Kidney tubule cell (primary cell): ENCODE measurements around the gene HAUS8.
"Not testable (repeated sequence)": the region's sequence is repeated elsewhere in the genome, so short reads cannot be mapped to it uniquely, and the experiment has no call there.

Experiments
- DNase-seq: peaks from one replicate; pipeline ENCODE4 v3.0.0-alpha.2; 2018; ENCODE audit warnings: low spot score

Gene HAUS8

DNA sequence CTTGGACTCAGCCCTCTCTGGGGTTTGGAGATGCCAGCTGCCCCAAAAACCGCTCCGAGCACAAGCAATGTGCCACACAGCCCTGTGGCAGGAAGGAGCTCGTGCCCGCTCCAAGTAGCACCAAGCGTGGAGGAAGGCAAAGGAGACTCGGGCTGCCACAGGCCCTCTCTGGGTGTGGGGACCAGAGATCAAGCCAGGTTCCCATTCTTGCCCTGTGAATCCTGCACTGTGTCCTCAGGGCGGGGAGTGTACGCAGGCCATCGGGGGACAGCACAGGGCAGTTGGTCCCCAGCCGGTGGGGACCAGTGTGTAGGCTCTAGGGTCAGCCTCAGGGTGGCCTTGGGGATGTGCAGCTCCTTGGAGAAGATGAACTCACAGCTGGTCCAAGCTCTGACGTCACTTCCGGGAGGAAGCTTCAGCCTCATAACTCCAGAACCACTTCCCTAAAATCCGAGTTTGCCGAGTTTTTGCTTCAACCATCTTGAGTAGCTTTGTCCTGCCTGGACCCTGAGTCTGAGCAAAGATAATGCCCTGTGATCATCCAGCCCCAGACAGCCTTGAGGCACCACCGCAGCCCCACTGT lies 39.3 kb downstream of the HAUS8 start:
- DNase-seq = no peak

DNA sequence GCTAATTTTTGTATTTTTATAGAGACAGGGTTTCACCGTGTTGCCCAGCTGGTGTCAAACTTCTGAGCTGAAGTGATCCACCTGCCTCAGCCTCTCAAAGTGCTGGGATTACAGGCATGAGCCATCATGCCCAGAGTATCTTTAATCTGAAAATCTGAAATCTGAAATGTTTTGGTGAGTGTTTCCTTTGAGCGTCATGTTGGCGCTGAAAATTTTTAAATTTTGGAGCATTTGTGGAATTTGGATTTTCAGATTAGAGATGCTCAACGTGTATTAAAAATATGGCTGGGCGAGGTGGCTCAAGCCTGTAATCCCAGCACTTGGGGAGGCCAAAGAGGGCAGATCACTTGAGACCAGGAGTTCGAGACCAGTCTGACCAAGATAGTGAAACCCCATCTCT lies 43.5 kb downstream of the HAUS8 start:
- DNase-seq = no peak

DNA sequence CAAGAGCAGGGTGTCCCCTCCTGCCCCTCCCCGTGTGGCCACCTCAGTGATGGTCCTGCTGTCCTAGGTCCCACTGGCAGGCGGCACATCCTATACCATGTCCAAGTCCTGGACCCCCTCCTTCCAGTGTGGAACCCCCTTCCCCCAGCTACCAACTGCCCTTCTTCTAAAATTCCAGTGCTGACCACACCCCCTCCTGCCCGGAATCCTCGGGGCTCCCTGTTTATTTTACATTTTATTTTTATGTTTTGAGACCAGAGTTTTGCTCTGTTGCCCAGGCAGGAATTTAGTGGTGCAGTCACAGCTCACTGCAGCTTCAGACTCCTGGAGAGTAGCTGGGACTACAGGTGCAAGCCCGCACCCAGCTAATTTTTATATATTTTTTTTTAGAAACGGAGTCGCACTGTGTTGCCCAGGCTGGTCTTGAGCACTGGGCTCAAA lies 47.7 kb downstream of the HAUS8 start:
- no peak for DNase-seq

GRCh38 chr19:17026706-17027534 lies 48.3 kb downstream of the HAUS8 start, which contains the start of gene CPAMD8:
Gene CPAMD8, minus strand, starts transcription at chr19:17026810. Its CDS starts 168 bp downstream, at chr19:17026642.
- DNase-seq = no peak

DNA sequence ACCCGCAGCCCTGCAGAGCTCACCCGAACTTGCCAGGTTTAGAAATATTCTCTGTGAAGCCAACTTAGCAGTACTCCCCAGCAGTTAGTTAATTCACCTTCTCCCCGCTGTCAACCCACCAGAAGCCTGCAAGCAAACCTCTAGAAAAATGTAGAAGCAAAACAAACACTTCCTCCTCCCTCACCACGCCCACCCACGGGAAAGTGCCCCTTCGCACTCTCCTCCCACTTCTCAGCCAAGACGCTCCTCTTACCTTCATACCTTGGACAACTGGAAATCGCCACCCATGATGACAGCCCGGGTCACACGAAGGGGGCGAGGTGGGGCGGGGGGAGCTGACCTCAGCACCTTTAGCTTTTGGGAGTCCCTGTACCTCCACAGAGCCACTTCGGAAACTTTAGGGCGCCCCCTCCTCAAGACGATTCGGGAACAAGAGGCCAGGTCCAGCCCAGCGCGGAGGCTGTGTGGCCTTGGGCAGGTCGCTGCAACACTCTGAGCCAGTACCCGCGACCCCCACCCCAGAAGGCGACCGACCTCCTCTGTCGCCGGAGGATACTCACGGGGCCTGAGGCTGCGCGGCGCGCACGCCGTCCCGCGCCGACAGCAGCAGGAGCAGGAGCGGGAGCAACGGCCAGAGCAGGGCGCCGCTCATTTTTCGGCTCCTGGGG lies 49.1 kb downstream of the HAUS8 start:
- no peak for DNase-seq

DNA sequence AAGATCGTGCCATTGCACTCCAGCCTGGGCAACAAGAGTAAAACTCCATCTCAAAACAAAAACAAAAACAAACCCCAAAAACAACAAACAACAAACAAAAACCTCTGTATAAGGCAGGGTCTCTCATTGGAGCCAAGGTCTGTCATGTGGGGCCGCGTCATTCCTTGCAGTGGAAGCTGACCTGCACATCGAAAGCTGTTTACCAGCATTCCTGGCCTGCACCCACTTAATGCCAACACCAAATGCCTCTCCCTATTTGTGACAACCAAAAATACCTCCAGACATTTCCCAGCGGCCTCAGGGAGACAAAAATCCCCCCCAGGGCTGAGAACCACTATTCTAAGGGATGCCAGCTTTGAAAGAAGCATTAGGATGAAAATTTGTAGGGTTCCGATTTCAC lies 49.9 kb downstream of the HAUS8 start:
- DNase-seq = no peak

- not testable (repeated sequence) for DNase-seq
These were observed 50.3 kb downstream of the HAUS8 start for GRCh38 chr19:17024941-17025340.

- DNase-seq = no peak
These were observed 51.4 kb downstream of the HAUS8 start for GRCh38 chr19:17023805-17024204.

GRCh38 chr19:17022738-17023137 lies 52.5 kb downstream of the HAUS8 start:
- no peak for DNase-seq

DNA sequence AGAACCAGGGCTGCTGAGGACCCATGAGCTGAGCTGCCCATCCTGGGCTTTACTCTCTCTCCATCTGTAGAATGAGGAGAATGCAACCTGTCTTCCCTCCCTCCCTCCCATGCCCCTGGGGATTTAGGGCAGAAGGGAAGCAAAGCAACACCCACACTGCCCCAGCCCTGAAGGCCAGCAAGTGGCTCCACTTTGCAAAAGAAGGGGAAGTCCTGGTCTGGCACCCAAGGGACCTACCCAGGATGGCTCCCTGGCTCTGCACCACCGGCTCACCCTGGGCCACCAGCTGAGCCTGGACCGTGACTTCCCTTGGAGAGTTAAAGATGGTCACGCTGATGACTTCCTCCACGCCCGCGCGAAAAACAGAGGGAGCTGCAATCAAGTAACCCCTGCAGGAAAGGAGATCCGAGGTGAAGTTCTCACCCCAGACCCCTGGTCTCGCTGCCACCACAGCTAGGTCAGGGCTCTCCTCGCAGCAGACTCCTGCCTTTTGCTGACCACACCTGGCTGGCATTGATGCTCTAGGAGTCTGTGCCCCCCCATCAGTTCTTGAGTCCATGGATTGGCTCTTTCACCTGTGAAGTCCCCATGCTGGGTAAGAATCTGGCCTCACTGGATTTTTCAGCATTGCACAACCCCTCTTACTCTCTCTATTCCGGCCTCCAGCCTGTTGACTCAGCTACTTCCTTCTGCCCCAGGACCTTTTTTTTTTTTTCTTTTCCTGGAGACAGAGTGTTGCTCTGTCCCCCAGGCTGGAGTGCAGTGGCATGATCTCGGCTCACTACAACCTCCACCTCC lies 53.3 kb downstream of the HAUS8 start:
- DNase-seq = peak; percentile 73

DNA sequence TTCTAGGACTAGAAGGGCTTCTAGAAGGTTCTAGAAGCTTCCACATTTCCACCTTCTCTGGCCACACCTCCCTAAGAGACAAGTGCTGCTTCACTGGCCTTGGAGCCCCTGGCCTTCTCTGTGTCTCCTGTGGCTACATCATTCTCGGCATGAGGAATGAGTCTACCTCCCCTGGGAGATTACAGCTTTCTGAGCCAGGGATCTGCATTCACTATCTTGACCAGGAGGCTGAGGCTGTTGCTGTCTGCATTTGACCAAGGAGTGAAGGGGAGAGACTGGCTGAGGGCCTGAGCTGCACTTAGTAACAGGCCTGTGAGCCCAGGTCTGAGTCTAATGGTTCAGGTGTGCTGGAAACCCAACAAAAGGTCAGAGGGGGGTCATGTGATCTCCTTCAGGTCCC lies 53.9 kb downstream of the HAUS8 start:
- DNase-seq = no peak

GRCh38 chr19:17020823-17021222 lies 54.4 kb downstream of the HAUS8 start:
- peak; percentile 5 for DNase-seq

DNA sequence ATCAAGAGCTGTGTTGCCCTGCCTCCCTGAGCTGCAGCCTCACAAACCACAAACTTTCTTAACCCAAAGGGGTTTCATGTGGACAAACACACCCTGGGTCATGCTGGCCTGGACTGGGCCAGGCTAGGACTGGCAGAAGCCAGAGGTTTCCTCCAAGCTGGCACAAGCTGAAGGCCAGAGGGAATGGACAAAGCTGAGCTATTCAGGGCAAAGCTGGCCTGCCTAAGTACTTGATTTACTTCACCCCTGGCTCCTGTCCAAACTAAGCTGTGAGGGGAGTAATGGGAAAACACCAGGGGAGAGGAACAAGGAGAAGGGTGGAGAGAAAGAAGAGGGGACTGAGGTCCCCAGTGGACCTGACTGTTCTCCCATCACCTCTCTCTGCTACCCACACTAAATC lies 54.9 kb downstream of the HAUS8 start:
- DNase-seq = no peak

GRCh38 chr19:17014212-17014861 lies 60.9 kb downstream of the HAUS8 start:
- DNase-seq = peak; percentile 66

GRCh38 chr19:17011485-17011884 lies 63.8 kb downstream of the HAUS8 start:
- DNase-seq = no peak

DNA sequence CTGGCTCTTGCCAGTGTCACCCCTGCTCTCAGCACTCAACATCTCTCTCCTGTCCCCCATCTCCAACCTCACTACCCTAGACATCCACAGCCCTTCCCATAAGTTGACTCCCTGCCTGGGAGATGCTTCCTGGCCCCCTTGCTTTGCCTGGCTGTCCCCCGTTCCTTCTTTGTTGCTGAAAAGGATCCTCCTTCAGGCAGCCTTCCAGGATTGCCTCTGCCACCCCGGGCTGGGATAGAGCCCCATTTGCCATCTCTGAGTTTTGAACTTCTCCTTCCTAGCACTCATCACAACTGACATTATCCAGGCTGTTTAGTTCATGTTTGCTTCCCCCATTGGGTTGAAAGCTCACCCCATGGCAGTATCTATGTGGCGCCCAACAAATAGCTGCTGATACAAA lies 68.7 kb downstream of the HAUS8 start:
- no peak for DNase-seq

DNA sequence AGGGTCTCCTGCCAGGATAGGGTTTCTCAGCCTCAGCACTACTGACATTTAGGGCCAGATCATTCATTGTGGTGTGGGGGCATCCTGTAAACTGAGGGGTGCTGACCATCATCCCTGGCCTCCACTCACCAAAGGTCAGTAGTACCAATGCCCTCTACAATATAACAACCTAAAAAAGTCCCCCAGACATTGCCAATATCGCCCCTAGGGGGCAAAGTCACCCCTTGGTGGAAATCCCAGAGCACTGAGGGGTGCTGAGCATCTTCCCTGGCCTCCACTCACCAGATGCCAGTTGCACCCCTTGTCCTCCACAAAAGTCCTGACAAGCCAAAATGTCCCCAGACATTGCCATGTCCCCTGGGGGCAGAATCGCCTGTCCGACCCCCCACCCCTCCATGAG lies 70.3 kb downstream of the HAUS8 start:
- no peak for DNase-seq

- DNase-seq = no peak
These were observed 70.9 kb downstream of the HAUS8 start for GRCh38 chr19:17004386-17004785.

- DNase-seq = no peak
These were observed 72.8 kb downstream of the HAUS8 start for GRCh38 chr19:17002455-17002854.

DNA sequence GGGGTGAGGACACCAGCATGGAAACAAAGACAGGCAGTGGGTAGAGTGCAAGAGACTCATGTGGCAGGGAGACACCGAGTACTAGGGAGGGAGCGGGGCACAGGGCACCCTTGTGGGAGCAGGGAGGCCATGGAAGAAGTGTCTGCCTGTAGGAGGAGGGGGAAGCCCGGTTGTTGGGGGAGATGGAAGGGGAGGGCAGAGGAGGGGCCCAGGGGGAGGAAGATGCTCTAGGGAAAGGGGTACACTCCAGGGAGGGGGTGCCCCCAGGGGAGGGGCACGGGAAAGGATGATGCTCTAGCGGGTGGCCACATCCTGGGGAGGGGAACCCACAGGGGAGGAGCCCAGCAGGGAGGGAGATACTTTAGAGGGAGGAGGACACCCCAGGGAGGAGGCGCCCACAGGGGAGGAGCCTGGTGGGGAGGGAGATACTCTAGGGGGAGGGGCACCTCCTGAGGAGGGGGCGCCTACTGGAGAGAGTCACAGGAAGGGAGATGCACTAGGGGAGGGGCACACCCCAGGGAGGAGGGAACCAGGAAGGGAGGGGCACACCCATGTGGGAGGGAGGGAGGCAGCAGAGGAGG lies 73.6 kb downstream of the HAUS8 start:
- DNase-seq = no peak
